ENCODE results near the gene GART. TPM values are rescaled to one million over a fixed set of nuclear protein-coding genes. Genes with fewer than 3 reads are reported as not detected.

Gene GART
- polyA plus RNA-seq, 3 donors = 7.4 to 28.6 (median 26.1) TPM

DNA sequence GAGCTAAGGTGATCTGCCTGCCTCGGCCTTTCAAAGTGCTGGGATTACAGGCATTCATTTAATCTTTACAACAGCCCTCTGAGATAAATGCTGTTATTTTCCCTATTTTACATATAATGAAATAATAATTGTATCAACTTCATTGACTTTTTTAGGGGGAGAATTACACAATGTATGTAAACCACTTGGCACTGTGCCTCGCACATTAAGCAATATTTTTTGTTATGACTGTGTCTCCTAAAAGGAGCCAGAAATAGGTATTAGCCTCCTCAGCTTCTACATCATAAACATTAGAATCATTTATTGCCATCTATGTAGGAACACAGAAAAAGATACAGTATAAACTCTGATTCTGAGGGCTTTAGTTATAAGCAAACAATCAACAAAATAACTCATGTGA is 49.3 kb downstream of the GART start:
- H2AFZ ChIP-seq (ENCODE audit: insufficient read depth, low read depth, low read length, poor library complexity, severe bottlenecking) = peak overlapping the region; percentile 87
- intact Hi-C loops (cut with micrococcal nuclease) = no loop called here
- H3K36me3 ChIP-seq (replicated peaks in 1 of 2; ENCODE audit: control insufficient read depth in 1 of 2, insufficient read depth in 2 of 2, low read length in 2 of 2) = no peaks in the 10 kb centered on the region
- no peaks in the 10 kb centered on the region for H4K20me1 ChIP-seq (ENCODE audit: insufficient read depth, low read length)
- H3K4me3 ChIP-seq (replicated peaks in 1 of 3; ENCODE audit: low read depth in 2 of 3, low read length in 3 of 3) = no peak overlapping the region
- no peak overlapping the region for H3K4me2 ChIP-seq (replicated peaks; ENCODE audit: extremely low read depth, low read length, poor library complexity, severe bottlenecking)
- H3K4me1 ChIP-seq (ENCODE audit: control insufficient read depth in 1 of 2, insufficient read depth in 2 of 2, low read length in 2 of 2) = peaks cover 23 to 29% of the 10 kb centered on the region in 2 donors
- H3K27ac Mint-ChIP-seq = peak overlapping the region in 4 of 7 donors; percentile 20 to 89 (median 64)
- H3K4me3 Mint-ChIP-seq = peak overlapping the region in 1 of 2 donors; percentile 21
- H3K9me3 Mint-ChIP-seq = no peaks in the 10 kb centered on the region
- no peak overlapping the region for H3K9ac ChIP-seq (ENCODE audit: insufficient read depth, low read length, poor library complexity, severe bottlenecking)
- peak; percentile 14 to 60 (median 45) for DNase-seq
- H3K36me3 Mint-ChIP-seq = no peaks in the 10 kb centered on the region
- H3K27me3 ChIP-seq (ENCODE audit: control insufficient read depth in 2 of 2, insufficient read depth in 2 of 2, low read length in 2 of 2) = no peaks in the 10 kb centered on the region
- no peaks in the 10 kb centered on the region for H3K79me2 ChIP-seq (ENCODE audit: insufficient read depth, low read length)
- peaks cover 22% of the 10 kb centered on the region for H3K4me1 Mint-ChIP-seq
- no peaks in the 10 kb centered on the region for H3K9me3 ChIP-seq (replicated peaks in 1 of 2; ENCODE audit: control insufficient read depth in 1 of 2, insufficient read depth in 1 of 2, low read length in 2 of 2)
- H3K27ac ChIP-seq (ENCODE audit: low read depth in 1 of 2, low read length in 2 of 2) = no peak overlapping the region
- TF ChIP-seq, protein P1, sequence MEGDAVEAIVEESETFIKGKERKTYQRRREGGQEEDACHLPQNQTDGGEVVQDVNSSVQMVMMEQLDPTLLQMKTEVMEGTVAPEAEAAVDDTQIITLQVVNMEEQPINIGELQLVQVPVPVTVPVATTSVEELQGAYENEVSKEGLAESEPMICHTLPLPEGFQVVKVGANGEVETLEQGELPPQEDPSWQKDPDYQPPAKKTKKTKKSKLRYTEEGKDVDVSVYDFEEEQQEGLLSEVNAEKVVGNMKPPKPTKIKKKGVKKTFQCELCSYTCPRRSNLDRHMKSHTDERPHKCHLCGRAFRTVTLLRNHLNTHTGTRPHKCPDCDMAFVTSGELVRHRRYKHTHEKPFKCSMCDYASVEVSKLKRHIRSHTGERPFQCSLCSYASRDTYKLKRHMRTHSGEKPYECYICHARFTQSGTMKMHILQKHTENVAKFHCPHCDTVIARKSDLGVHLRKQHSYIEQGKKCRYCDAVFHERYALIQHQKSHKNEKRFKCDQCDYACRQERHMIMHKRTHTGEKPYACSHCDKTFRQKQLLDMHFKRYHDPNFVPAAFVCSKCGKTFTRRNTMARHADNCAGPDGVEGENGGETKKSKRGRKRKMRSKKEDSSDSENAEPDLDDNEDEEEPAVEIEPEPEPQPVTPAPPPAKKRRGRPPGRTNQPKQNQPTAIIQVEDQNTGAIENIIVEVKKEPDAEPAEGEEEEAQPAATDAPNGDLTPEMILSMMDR (IDR thresholded peaks at IDR 0.05) = no peak
- WGBS (ENCODE audit: insufficient coverage) = no CpG with 5 or more reads among the region's 2 CpGs
- peaks cover 1 to 11% (median 3%) of the 10 kb centered on the region in 3 donors for H3K27me3 Mint-ChIP-seq (ENCODE audit: low read depth in 3 of 3)

- peak within 1 kb of the TSS; percentile 95 for H3K4me2 ChIP-seq (replicated peaks; ENCODE audit: extremely low read depth, low read length, poor library complexity, severe bottlenecking)
- H2AFZ ChIP-seq (ENCODE audit: insufficient read depth, low read depth, low read length, poor library complexity, severe bottlenecking) = peak within 1 kb of the TSS; percentile 87
- Mint-ChIP-seq H3K27me3 (ENCODE audit: low read depth in 3 of 3) (peaks cover 0 to 11% (median 3%) of the 10 kb centered on the region in 3 donors), H3K4me1 (peaks cover 25% of the 10 kb centered on the region), H3K27ac (peak within 1 kb of the TSS; percentile 88 to 97 (median 89)), H3K9me3 (no peaks in the 10 kb centered on the region), H3K36me3 (no peaks in the 10 kb centered on the region), H3K4me3 (peak within 1 kb of the TSS; percentile 89 to 96)
- intact Hi-C loops (cut with micrococcal nuclease) = no loop called here
- under 1% methylated on average over 48 of the region's 52 CpGs for WGBS (ENCODE audit: insufficient coverage)
- no peaks in the 10 kb centered on the region for H4K20me1 ChIP-seq (ENCODE audit: insufficient read depth, low read length)
- H3K9me3 ChIP-seq (replicated peaks in 1 of 2; ENCODE audit: control insufficient read depth in 1 of 2, insufficient read depth in 1 of 2, low read length in 2 of 2) = no peaks in the 10 kb centered on the region
- H3K9ac ChIP-seq (ENCODE audit: insufficient read depth, low read length, poor library complexity, severe bottlenecking) = peak within 1 kb of the TSS; percentile 75
- H3K36me3 ChIP-seq (replicated peaks in 1 of 2; ENCODE audit: control insufficient read depth in 1 of 2, insufficient read depth in 2 of 2, low read length in 2 of 2) = no peaks in the 10 kb centered on the region
- H3K4me1 ChIP-seq (ENCODE audit: control insufficient read depth in 1 of 2, insufficient read depth in 2 of 2, low read length in 2 of 2) = peaks cover 25 to 29% of the 10 kb centered on the region in 2 donors
- no peaks in the 10 kb centered on the region for H3K79me2 ChIP-seq (ENCODE audit: insufficient read depth, low read length)
- TF ChIP-seq, protein P1 (IDR thresholded peaks at IDR 0.05) = no peak
- peak; percentile 68 to 74 (median 74) for DNase-seq
- peak within 1 kb of the TSS; percentile 52 to 87 (median 71) for H3K4me3 ChIP-seq (replicated peaks in 1 of 3; ENCODE audit: low read depth in 2 of 3, low read length in 3 of 3)
- peak within 1 kb of the TSS; percentile 36 to 71 for H3K27ac ChIP-seq (ENCODE audit: low read depth in 1 of 2, low read length in 2 of 2)
- H3K27me3 ChIP-seq (ENCODE audit: control insufficient read depth in 2 of 2, insufficient read depth in 2 of 2, low read length in 2 of 2) = no peaks in the 10 kb centered on the region
These were observed 50.4 kb downstream of the GART start, which contains the start of gene DNAJC28 for GRCh38 chr21:33491373-33492102. TSS of gene DNAJC28 (minus strand) at chr21:33491716. CDS start at chr21:33489393, 2,323 bp downstream.
